SK-N-SH (cell line): ENCODE data around the gene NKX6-2. TPM values are rescaled to one million over a fixed set of nuclear protein-coding genes. Genes with fewer than 3 reads are reported as not detected.

ENCODE experiments used
- CTCF ChIA-PET: fragments of 300-600, 350-600 bp; formaldehyde crosslinking; extraction: SDS; loops from one replicate; lab custom pipeline; 2021; lab: Yijun Ruan, JAX
- POLR2A ChIA-PET: fragments of 350-600 bp; sonication (Branson Sonifier 250); formaldehyde crosslinking; extraction: SDS; loops from one replicate; lab custom pipeline; 2020; ENCODE audit warnings: antibody characterized with exemption, inconsistent platforms; lab: Yijun Ruan, JAX
- DNase-seq: peaks from one replicate; pipeline ENCODE4 v3.0.0; 2012
- H2AFZ ChIP-seq: fragments of 200-600 bp; sonication (generic); 2 replicates; pipeline ENCODE4 v1.8.1; 2016; ENCODE audit warnings: antibody characterized with exemption, mild to moderate bottlenecking, low read depth
- H3F3A ChIP-seq: fragments of 200-600 bp; sonication (generic); replicated peaks from 2 replicates; pipeline ENCODE3; 2016; ENCODE audit warnings: antibody characterized with exemption, mild to moderate bottlenecking; ENCODE audit not compliant: insufficient read depth
- H3K27ac ChIP-seq, 2 experiments: fragments of 200-500 bp in 1 of 2; fragments of 200-600 bp in 1 of 2; sonication (Bioruptor generic) in 1 of 2; sonication (generic), shearing (Covaris generic) in 1 of 2; 2 replicates each; pipeline versions ENCODE4 v1.5.1 to v1.6.1; 2014 to 2016; ENCODE audit warnings: low read depth in 2 of 2, inconsistent platforms in 1 of 2, low read length in 1 of 2, mild to moderate bottlenecking in 1 of 2, mixed read lengths in 1 of 2
- H3K27me3 ChIP-seq: fragments of 200-600 bp; sonication (generic), shearing (Covaris generic); 2 replicates; pipeline ENCODE4 v1.6.1; 2016; ENCODE audit warnings: mixed run types; ENCODE audit not compliant: insufficient read depth
- H3K36me3 ChIP-seq, 2 experiments: fragments of 200-500 bp in 1 of 2; fragments of 200-600 bp in 1 of 2; sonication (Bioruptor generic) in 1 of 2; sonication (generic) in 1 of 2; replicated peaks in 1 of 2; 2 replicates each; pipeline versions ENCODE3 to v1.5.1; 2014 to 2016; ENCODE audit warnings: low read length in 1 of 2, mild to moderate bottlenecking in 1 of 2; ENCODE audit not compliant: insufficient read depth in 2 of 2, control insufficient read depth in 1 of 2
- H3K4me1 ChIP-seq, 2 experiments: fragments of 200-500 bp in 1 of 2; fragments of 200-600 bp in 1 of 2; sonication (Bioruptor generic) in 1 of 2; sonication (generic), shearing (Covaris generic) in 1 of 2; 2 replicates each; pipeline versions ENCODE4 v1.5.1 to v1.6.1; 2014 to 2016; ENCODE audit warnings: low read depth in 1 of 2, low read length in 1 of 2, mixed run types in 1 of 2; ENCODE audit not compliant: insufficient read depth in 2 of 2, control insufficient read depth in 1 of 2
- H3K4me2 ChIP-seq: fragments of 200-600 bp; sonication (generic), shearing (Covaris generic); 2 replicates; pipeline ENCODE4 v1.6.1; 2017; ENCODE audit warnings: mixed run types
- H3K4me3 ChIP-seq, 2 experiments: fragments of 200-500 bp in 1 of 2; fragments of 200-600 bp in 1 of 2; sonication (Bioruptor generic) in 1 of 2; sonication (generic), shearing (Covaris generic) in 1 of 2; 2 replicates each; pipeline versions ENCODE4 v1.5.1 to v1.8.1; 2014 to 2016; ENCODE audit warnings: low read depth in 2 of 2, inconsistent platforms in 1 of 2, low read length in 1 of 2, mild to moderate bottlenecking in 1 of 2, mixed read lengths in 1 of 2, moderate library complexity in 1 of 2
- H3K79me2 ChIP-seq: fragments of 200-600 bp; sonication (generic); 2 replicates; pipeline ENCODE4 v1.8.1; 2017; ENCODE audit warnings: mild to moderate bottlenecking; ENCODE audit not compliant: insufficient read depth
- H3K9ac ChIP-seq: fragments of 200-600 bp; sonication (generic); 2 replicates; pipeline ENCODE4 v1.6.1; 2017; ENCODE audit warnings: mixed run types
- H3K9me2 ChIP-seq: fragments of 200-600 bp; sonication (generic); 2 replicates; pipeline ENCODE4 v1.6.1; 2017; ENCODE audit warnings: mixed run types
- H3K9me3 ChIP-seq: fragments of 200-600 bp; sonication (generic); 2 replicates; pipeline ENCODE4 v1.6.1; 2017; ENCODE audit warnings: mixed run types, mild to moderate bottlenecking, moderate library complexity
- H4K20me1 ChIP-seq: fragments of 200-600 bp; sonication (generic); 2 replicates; pipeline ENCODE4 v1.6.1; 2017; ENCODE audit warnings: mild to moderate bottlenecking, mixed run types; ENCODE audit not compliant: insufficient read depth
- ELF1 ChIP-seq: IDR thresholded peaks from 2 replicates; pipeline ENCODE4 v1.4.0; 2012
- FOSL2 ChIP-seq: IDR thresholded peaks from 2 replicates; pipeline ENCODE4 v1.4.0; 2012; ENCODE audit warnings: low read depth, mild to moderate bottlenecking, moderate library complexity, borderline replicate concordance
- FOXJ3 ChIP-seq: sonication (generic); formaldehyde crosslinking; IDR thresholded peaks from 2 replicates; pipeline ENCODE4 v1.5.1; 2020; ENCODE audit warnings: mild to moderate bottlenecking, missing genetic modification reagents
- NFIC ChIP-seq: IDR thresholded peaks from 2 replicates; pipeline ENCODE4 v1.4.0; 2012; ENCODE audit warnings: borderline replicate concordance
- NRF1 ChIP-seq: IDR thresholded peaks from 2 replicates; pipeline ENCODE4 v1.6.1; 2012; ENCODE audit warnings: low read depth, mild to moderate bottlenecking, low read length
- POLR2AphosphoS5 ChIP-seq: IDR thresholded peaks from 2 replicates; pipeline ENCODE4 v1.6.1; 2012; ENCODE audit warnings: low read depth, low read length
- RAD21 ChIP-seq: IDR thresholded peaks from 2 replicates; pipeline ENCODE4 v1.6.1; 2012; ENCODE audit warnings: mild to moderate bottlenecking, low read length
- RCOR1 ChIP-seq: fragments of 150-350 bp; IDR thresholded peaks from 2 replicates; pipeline ENCODE4 v1.6.1; 2017; ENCODE audit warnings: antibody characterized with exemption, low read length
- RXRA ChIP-seq: IDR thresholded peaks from 2 replicates; pipeline ENCODE4 v1.4.0; 2012; ENCODE audit warnings: low read depth, mild to moderate bottlenecking, borderline replicate concordance
- TEAD4 ChIP-seq: IDR thresholded peaks from 2 replicates; pipeline ENCODE4 v1.4.0; 2012; ENCODE audit warnings: mild to moderate bottlenecking, borderline replicate concordance; ENCODE audit not compliant: insufficient read depth
- WGBS: methylation state at CpG from one replicate; pipeline ENCODE4 v1.1.6; 2017; ENCODE audit warnings: low lambda C conversion rate; 5-methylcytosine and 5-hydroxymethylcytosine counted together
- polyA plus RNA-seq, 3 experiments: library from polyadenylated mRNA; depleted of rRNA; stranded (reverse); fragments of >200 nt; gene quantifications; 2 replicates each; pipeline ENCODE4 v1.2.3, GENCODE V29; 2012
- TF ChIP-seq, protein P1 (sequence below): IDR thresholded peaks from 2 replicates; pipeline ENCODE4 v1.4.0; 2012; ENCODE audit warnings: low read depth, borderline replicate concordance
- TF ChIP-seq, protein P2 (sequence below): IDR thresholded peaks from 2 replicates; pipeline ENCODE4 v1.4.0; 2012; ENCODE audit warnings: low read depth, borderline replicate concordance
- TF ChIP-seq, protein P3 (sequence below): fragments of 150-350 bp; IDR thresholded peaks from 2 replicates; pipeline ENCODE4 v1.6.1; 2016; ENCODE audit warnings: mild to moderate bottlenecking, low read depth, low read length
- TF ChIP-seq, protein P4 (sequence below): IDR thresholded peaks from 2 replicates; pipeline ENCODE4 v1.6.1; 2012; ENCODE audit warnings: mild to moderate bottlenecking, low read depth, low read length, moderate library complexity
- TF ChIP-seq, protein P5 (sequence below): IDR thresholded peaks from 2 replicates; pipeline ENCODE4; 2012

The NKX6-2 gene
- polyA plus RNA-seq, 1 of the 3 experiments (the other 2 are of a cell fraction): not detected

DNA sequence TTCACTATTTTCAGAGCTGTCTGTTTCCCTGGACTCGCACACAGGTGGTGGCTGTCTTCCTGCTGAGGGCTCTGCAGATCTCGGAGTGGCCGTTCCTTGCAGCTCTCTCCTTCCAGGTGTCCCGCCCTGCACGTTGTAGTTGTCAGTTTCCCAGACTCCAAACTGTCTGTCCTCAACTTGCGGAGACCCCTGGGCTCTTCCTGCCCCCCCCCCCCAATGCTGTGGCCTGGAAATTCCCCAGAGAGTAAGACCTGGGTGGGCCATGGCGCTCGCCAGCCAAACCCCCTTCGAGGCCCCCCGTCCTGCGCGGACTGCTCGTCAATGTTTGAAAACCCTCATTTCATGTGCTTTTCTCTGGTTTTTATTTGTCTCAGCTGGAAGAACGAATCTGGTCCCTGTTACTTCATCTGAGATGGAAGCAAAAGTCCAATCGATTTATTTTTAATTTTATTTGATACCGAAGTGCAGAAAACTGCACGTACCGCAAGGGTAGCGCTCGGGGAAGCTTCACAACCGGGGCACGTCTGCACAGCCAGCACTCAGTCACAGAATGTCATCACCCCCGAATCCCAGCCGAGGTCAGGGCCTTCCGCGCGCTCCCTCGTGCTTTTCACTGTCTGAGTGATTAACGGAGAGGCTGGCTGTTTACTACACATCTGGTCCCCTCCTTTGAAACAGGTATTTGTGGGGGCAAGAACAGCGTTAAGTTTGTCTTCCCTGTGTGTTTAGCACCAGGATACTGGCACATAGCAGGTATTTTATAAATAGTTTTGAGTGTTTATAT, 46.4 kb upstream of the NKX6-2 start:
- no peak overlapping the region for H3K9ac ChIP-seq
- no peaks in the 10 kb centered on the region for H3K36me3 ChIP-seq
- no peaks in the 10 kb centered on the region for H3K9me2 ChIP-seq
- no peaks in the 10 kb centered on the region for H3K9me3 ChIP-seq
- CTCF ChIA-PET: interaction anchor here (5.2 kb wide), 1 partner anchor 178 kb away, joined by 26 read pairs; no protein-coding TSS in a partner anchor
- 61% methylated on average over 30 of the region's 30 CpGs for WGBS
- H3K4me1 ChIP-seq: peaks cover 0 to 11% of the 10 kb centered on the region in 2 experiments; a peak in 1 of 4 replicates
- no peak overlapping the region for H2AFZ ChIP-seq
- H3K4me2 ChIP-seq: no peak overlapping the region
- no peaks in the 10 kb centered on the region; the same call in 1 of the 2 replicates for H3K27me3 ChIP-seq
- H3K4me3 ChIP-seq: no peak overlapping the region
- H3K27ac ChIP-seq: no peak overlapping the region
- H3F3A ChIP-seq: peaks cover 3% of the 10 kb centered on the region
- TF ChIP-seq, protein P1, sequence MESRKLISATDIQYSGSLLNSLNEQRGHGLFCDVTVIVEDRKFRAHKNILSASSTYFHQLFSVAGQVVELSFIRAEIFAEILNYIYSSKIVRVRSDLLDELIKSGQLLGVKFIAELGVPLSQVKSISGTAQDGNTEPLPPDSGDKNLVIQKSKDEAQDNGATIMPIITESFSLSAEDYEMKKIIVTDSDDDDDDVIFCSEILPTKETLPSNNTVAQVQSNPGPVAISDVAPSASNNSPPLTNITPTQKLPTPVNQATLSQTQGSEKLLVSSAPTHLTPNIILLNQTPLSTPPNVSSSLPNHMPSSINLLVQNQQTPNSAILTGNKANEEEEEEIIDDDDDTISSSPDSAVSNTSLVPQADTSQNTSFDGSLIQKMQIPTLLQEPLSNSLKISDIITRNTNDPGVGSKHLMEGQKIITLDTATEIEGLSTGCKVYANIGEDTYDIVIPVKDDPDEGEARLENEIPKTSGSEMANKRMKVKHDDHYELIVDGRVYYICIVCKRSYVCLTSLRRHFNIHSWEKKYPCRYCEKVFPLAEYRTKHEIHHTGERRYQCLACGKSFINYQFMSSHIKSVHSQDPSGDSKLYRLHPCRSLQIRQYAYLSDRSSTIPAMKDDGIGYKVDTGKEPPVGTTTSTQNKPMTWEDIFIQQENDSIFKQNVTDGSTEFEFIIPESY: no peak
- TF ChIP-seq, protein P2, sequence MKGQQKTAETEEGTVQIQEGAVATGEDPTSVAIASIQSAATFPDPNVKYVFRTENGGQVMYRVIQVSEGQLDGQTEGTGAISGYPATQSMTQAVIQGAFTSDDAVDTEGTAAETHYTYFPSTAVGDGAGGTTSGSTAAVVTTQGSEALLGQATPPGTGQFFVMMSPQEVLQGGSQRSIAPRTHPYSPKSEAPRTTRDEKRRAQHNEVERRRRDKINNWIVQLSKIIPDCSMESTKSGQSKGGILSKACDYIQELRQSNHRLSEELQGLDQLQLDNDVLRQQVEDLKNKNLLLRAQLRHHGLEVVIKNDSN: no peak
- TF ChIP-seq NRF1 (no peak), TEAD4 (no peak), RAD21 (no peak), FOXJ3 (no peak), POLR2AphosphoS5 (no peak)
- TF ChIP-seq, protein P3, sequence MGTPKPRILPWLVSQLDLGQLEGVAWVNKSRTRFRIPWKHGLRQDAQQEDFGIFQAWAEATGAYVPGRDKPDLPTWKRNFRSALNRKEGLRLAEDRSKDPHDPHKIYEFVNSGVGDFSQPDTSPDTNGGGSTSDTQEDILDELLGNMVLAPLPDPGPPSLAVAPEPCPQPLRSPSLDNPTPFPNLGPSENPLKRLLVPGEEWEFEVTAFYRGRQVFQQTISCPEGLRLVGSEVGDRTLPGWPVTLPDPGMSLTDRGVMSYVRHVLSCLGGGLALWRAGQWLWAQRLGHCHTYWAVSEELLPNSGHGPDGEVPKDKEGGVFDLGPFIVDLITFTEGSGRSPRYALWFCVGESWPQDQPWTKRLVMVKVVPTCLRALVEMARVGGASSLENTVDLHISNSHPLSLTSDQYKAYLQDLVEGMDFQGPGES: no peak
- no peaks in the 10 kb centered on the region for H4K20me1 ChIP-seq
- H3K79me2 ChIP-seq: no peaks in the 10 kb centered on the region
- POLR2A ChIA-PET: no interaction called here
- no peak for DNase-seq

DNA sequence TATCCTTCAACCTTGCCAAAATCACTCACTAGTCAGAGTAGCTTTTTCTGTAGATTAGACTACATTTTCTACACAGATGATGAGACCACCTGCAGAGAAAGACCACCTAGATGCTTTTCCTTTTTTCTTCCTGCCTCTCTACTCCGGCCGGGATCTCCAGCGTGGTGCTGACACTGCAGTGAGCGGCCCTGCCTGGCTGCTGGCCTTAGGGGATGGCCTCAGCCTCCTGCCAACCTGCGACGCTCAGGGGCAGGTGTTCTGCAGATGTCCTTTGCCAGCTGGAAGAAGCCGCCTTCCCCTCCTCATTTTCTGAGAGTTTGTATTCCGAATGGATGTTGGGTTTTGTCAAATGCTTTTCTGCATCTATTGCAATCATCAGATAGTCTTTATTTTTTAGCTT, 43.5 kb upstream of the NKX6-2 start:
- Histone ChIP-seq H4K20me1 (no peaks in the 10 kb centered on the region), H3K27ac (no peak overlapping the region), H3K9ac (no peak overlapping the region), H3K4me1 (no peaks in the 10 kb centered on the region; a peak in 1 of 4 replicates), H2AFZ (no peak overlapping the region), H3K4me3 (no peak overlapping the region), H3F3A (peaks cover 4% of the 10 kb centered on the region), H3K36me3 (no peaks in the 10 kb centered on the region), H3K79me2 (no peaks in the 10 kb centered on the region), H3K9me3 (no peaks in the 10 kb centered on the region), H3K4me2 (no peak overlapping the region), H3K9me2 (no peaks in the 10 kb centered on the region), H3K27me3 (no peaks in the 10 kb centered on the region; the same call in 1 of the 2 replicates)
- WGBS: 10% methylated on average over 8 of the region's 8 CpGs
- ChIA-PET POLR2A (no interaction called here), CTCF (interaction anchor here (0.7 to 1.3 kb wide), 5 partner anchors 9 to 371 kb away, joined by 3 to 7 read pairs (median 3); no protein-coding TSS in a partner anchor)
- DNase-seq: peak; percentile 47
- TF ChIP-seq ELF1: no peak
- no peak for TF ChIP-seq RCOR1
- TF ChIP-seq NFIC: no peak
- no peak for TF ChIP-seq RXRA
- TF ChIP-seq, protein P4, sequence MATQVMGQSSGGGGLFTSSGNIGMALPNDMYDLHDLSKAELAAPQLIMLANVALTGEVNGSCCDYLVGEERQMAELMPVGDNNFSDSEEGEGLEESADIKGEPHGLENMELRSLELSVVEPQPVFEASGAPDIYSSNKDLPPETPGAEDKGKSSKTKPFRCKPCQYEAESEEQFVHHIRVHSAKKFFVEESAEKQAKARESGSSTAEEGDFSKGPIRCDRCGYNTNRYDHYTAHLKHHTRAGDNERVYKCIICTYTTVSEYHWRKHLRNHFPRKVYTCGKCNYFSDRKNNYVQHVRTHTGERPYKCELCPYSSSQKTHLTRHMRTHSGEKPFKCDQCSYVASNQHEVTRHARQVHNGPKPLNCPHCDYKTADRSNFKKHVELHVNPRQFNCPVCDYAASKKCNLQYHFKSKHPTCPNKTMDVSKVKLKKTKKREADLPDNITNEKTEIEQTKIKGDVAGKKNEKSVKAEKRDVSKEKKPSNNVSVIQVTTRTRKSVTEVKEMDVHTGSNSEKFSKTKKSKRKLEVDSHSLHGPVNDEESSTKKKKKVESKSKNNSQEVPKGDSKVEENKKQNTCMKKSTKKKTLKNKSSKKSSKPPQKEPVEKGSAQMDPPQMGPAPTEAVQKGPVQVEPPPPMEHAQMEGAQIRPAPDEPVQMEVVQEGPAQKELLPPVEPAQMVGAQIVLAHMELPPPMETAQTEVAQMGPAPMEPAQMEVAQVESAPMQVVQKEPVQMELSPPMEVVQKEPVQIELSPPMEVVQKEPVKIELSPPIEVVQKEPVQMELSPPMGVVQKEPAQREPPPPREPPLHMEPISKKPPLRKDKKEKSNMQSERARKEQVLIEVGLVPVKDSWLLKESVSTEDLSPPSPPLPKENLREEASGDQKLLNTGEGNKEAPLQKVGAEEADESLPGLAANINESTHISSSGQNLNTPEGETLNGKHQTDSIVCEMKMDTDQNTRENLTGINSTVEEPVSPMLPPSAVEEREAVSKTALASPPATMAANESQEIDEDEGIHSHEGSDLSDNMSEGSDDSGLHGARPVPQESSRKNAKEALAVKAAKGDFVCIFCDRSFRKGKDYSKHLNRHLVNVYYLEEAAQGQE: no peak
- TF ChIP-seq, protein P5, sequence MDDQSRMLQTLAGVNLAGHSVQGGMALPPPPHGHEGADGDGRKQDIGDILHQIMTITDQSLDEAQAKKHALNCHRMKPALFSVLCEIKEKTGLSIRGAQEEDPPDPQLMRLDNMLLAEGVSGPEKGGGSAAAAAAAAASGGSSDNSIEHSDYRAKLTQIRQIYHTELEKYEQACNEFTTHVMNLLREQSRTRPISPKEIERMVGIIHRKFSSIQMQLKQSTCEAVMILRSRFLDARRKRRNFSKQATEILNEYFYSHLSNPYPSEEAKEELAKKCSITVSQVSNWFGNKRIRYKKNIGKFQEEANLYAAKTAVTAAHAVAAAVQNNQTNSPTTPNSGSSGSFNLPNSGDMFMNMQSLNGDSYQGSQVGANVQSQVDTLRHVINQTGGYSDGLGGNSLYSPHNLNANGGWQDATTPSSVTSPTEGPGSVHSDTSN: no peak
- TF ChIP-seq FOSL2: no peak
- TF ChIP-seq, protein P1: no peak
